ENCODE measurements around the gene ZNF132. TPM values are rescaled to one million over a fixed set of nuclear protein-coding genes. Genes with fewer than 3 reads are reported as not detected.

Gene ZNF132
- total RNA-seq, 1 donor from 2014 or later: 4.6 TPM

DNA sequence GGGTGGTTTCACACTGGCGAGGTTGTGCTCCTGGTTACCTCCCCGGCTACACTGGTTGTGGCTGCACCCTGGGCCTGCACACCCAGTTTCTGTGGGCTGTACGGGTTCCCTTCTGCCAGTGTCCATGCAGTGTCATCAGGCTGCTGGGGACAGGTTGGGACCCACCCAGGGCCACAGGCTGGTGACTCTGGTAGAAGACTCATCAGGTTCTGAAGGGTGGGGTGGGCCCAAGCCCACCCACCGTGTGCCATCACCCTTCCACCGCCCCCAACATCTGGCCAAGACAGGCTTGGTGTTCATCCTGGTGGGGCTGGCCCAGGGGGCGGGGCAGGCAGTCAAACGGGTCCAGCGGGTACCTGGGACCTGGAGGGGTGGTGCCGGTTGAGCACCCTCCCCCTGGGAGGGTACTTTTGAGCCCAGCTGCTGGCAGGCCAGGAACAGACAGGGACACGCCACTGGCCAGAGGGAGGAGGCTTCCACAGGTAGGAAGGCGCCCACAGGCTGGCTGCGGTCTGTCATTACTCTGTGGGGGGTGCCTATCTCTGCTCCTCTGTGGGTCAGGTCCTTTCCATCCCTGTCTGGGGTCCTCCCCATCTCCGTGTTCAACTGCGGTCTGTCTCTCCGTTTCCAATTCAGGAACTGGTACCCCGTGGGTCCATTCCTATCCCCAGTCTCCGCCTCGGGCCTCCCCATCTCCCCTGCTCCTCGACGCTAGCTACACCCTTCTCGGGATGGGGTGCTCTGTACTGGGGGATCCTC lies 44.6 kb downstream of the ZNF132 start, which contains the start of gene RNF225:
TSS of gene RNF225 (plus strand) at position 437 of the 759 bp plus-strand sequence. CDS start 434 bp downstream, outside the sequence.
- DNase-seq (no peak), ATAC-seq (ENCODE audit: poor library complexity) (peak; percentile 10)
- intact Hi-C loops (cut with DNase I): no loop called here

DNA sequence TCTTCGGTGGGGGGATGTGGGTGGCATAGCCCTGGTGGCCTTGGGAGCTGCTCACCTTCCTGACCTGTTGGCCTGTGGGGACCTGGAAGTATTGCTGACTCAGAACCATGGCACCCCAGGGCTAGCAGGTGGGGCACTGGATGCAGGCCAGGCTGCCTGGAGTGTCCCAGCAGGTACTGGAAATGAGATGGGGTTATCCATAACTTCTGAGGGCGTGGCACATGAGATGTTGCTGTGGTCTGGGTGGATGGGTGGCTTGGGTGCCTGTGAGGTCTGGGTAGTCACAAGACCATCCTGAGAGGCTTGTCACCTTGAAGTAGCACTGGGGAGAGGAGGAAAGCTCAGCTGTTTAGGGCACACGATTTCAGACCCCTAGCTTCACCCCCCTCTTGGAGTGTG lies 45.1 kb downstream of the ZNF132 start:
- intact Hi-C loops (cut with DNase I): no loop called here
- no peak for ATAC-seq (ENCODE audit: poor library complexity)

DNA sequence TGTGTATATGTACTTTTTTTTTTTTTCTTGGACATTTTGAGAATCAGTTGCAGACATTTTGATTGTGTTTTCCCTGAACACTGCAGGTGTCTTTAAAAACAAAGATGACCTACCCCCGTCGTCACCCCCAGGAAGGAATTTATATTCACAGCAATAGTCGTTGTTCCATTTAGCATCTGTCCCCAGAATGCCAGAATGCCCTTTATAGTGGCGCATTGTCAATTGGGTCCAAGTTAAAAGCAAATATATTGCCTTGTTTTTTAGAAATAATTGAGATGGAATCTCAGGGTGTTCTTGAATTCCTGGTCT lies 46.3 kb downstream of the ZNF132 start:
- ATAC-seq (ENCODE audit: poor library complexity) (no peak), DNase-seq (no peak)
- intact Hi-C loops (cut with DNase I): no loop called here

More for the DNA sequence above, 45.1 kb downstream of the ZNF132 start:
- no peak for DNase-seq

DNA sequence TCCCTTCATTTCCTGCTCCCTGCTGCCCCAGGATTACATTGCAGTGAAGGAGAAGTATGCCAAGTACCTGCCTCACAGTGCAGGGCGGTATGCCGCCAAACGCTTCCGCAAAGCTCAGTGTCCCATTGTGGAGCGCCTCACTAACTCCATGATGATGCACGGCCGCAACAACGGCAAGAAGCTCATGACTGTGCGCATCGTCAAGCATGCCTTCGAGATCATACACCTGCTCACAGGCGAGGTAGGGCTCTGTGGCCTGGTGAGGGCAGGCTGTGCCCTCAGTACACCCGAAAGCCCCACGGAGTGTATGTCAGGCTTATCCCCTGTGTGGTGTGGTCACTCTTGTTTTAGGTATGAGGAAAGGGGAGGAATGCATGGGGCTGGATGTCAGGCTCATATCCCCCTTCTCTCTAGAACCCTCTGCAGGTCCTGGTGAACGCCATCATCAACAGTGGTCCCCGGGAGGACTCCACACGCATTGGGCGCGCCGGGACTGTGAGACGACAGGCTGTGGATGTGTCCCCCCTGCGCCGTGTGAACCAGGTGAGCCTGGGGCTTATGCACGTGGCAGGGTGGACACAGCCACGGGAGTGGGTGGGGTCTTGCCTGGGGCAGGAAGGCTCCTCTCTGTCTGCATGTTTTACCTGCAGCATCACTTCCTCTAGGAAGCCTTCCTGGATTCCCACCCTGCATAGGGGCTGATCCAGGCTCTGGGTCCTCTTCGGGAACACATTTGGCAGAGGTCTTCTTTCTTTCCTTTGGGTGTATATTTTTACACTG lies 46.8 kb downstream of the ZNF132 start:
- DNase-seq (no peak), ATAC-seq (ENCODE audit: poor library complexity) (no peak)
- intact Hi-C loops (cut with DNase I): no loop called here

DNA sequence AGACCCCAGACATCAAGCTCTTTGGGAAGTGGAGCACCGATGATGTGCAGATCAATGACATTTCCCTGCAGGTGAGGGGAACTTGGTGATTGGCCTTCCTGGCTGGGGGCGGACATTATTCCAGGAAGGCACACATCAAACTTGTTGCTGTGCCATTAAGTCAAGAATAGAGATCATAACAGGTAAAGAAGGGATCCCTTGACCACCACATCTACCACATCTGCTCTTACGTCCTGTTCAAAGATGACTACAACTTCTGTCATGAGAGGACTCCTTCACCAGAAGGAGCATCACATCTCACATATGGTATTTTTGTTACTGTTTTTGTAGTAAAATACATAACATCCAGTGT lies 51.8 kb downstream of the ZNF132 start:
- DNase-seq: no peak
- no peak for ATAC-seq (ENCODE audit: poor library complexity)
- intact Hi-C loops (cut with DNase I): no loop called here

DNA sequence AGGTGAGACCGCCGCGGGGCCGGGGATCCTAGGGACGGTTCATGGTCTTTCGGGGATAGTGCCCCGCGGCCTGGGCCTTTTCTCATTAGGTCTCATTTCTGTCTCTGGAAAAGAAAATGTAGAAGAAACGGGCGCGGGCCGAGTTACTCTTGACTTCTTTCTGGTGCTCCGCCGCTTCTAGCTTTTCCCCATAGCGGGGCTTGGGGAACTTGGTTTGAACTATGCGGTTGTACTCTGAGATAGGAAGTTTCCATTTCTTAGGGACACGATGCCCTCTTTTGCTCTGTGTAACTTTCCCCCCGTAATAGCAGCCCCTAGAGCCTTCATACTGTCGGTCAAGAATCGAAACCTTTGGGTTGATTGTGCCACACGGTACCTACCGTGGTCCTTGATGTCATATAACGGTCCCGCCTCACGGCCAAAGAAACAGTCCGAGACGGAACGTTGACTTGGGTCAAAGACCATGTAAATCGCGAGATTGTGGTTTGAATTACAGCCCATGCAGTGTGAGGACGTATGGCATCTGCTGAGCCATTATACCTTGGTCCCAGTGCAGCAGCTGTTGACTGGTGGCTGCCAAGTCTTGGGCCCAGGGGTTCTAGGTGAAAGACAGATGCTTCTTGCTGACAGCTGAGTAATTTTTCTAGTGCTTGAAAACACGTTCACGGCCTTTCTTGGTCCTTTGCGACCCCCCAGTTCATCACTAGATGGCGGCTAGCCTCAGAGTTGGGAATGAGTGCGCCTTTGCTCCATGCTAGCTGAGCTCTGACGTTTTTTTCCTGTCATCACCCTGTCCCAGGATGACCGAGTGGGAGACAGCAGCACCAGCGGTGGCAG lies 52.4 kb downstream of the ZNF132 start:
- no peak for DNase-seq
- ATAC-seq (ENCODE audit: poor library complexity): no peak
- intact Hi-C loops (cut with DNase I): no loop called here

DNA sequence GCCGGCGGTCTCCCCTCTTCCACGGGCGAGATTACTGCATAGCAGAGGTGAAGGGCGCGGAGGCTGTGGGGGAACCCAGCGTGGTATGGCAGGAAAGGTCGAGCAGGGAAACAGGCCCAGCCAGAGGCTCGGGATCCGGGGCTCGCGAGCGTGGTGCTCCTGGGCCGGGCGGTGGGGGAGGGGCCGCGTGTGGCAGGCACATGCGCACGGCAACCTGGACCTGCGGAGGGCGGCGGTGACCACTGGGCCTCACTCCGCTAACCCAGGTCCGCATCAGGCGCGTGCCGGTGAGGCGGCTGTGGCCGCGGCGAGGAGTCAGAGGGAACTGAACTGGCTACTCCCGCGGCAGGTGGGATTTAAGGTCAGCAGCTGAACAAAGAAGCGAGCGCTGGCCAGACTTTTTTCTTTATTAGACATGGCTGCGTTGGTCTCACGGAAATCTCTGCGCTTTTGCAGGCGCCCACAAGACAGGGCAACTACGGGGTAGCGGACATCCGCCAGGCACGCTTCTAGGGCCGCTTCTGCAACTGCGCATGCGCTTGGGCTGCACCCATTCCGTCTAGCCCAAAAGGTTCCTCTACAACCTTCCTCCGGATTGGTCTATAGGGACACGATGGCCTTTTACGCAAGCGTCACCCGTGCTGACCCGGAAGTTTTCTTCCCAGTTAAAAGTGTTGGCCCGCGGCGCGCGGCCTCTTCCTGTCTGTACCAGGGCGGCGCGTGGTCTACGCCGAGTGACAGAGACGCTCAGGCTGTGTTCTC lies 53.2 kb downstream of the ZNF132 start, which contains the start of gene RPS5:
TSS of gene RPS5 (plus strand) at position 694 of the 762 bp plus-strand sequence. CDS start 869 bp downstream, outside the sequence.
- ATAC-seq (ENCODE audit: poor library complexity) (peak; percentile 97), DNase-seq (peak; percentile 97)

DNA sequence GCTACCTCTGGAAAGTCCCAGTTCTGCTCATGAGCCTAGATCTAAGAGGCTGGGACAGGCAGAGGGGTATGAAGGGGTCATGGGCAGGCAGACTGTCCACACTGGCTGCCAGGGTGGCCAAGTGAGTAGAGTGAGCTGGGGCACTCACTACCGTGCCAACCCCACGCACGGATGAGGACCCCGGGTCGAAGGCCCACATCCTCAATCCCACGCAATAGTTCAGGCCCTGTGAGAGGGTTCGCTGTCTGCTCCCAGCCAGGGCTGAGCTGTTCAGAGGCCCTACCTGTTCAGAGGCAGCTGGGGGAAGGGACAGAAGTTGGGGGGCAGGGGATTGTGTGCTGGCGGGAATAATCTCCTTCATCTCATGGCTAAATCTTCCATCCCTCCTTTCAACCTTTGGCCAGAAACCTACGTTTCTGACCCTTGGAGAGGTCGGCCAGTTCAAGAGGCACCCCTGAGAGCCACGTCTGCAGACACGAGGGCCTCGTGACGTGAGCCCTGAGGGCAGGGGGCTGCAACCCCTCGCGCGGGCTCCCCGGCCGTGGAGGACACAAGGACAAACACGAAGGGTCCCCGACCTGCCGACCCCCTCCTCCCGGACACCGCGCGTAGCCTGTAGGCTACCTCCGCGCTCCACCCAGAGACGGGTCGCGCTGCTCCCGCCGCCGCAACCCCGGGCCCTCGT lies 53.9 kb downstream of the ZNF132 start:
- peak; percentile 23 for ATAC-seq (ENCODE audit: poor library complexity)
- no peak for DNase-seq
- intact Hi-C loops (cut with DNase I): no loop called here

More for the DNA sequence above, 53.2 kb downstream of the ZNF132 start, which contains the start of gene RPS5:
- intact Hi-C loops (cut with DNase I): no loop called here

DNA sequence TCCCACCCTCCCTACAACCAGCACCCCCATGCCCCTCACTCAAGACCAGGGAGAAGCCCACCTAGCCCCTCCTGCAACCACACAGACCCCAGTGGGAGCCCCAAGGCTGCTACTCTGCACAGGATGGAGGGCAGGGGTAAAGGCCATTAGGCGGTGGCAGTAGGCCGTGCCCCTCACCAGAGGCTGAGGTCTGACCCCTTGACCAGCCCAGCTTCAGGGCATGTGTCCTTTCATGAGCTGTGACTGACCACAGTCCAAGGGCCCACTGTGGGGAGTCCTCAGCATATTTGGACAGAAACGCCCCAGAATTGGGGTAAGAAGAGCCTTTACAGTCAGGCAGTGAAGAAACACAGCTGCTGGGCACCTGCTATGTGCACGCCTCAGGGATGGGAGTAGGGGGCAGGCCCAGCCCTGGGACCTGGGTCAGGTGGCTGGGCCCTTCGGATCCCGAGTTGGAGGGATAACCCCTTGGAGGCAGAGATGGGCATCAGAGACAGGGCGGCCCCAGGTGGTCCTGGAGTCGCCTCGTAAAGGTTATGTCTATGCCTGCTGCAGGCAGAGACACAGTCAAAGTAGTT lies 54.6 kb downstream of the ZNF132 start:
- DNase-seq: no peak
- intact Hi-C loops (cut with DNase I): no loop called here
- ATAC-seq (ENCODE audit: poor library complexity): no peak

DNA sequence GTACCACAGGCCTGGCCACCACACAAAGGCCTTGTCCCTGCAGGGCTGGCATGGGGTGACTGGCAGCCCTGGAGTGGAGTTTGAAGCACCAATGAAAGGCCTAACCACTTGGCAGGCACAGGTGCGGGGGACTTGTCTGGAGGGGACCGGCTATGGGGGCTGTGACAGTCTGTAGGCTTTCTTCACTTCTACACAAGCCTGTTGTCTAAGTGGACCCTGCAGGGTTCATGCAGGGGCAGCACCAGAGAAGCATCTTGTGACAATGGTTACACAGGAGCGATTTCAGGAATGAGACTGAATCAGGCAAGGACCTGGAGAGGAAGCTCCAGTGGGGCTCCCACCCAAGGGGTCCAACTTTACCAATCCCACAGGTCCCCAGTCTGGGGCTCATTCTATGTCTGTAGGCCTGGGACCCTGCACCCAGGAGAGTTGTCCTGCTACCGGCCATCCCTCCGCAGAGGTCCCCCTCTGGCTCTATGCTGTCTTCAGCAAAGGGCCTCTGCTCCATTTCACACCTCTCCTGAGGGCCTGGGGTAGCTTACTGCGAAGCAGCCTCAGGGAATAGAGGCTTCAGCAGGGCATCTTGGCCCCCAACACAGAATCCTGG lies 56.9 kb downstream of the ZNF132 start:
- DNase-seq (no peak), ATAC-seq (ENCODE audit: poor library complexity) (no peak)
- intact Hi-C loops (cut with DNase I): no loop called here

Small RNA genes lying within 50 kb of the gene (microRNA-seq; reads per million reads assigned to microRNA genes)
- gene MIR4754: not detected

Other genes starting within 250 kb of the ZNF132 start
- 24.9 TPM for gene ZNF544, start 211.2 kb downstream of the ZNF132 start, total RNA-seq
- gene ZNF8, start 161.2 kb downstream of the ZNF132 start, total RNA-seq: 4.6 TPM
- 20.0 TPM for gene ERVK3-1, start 134.8 kb downstream of the ZNF132 start, total RNA-seq
- 1.7 TPM for gene ZSCAN22, start 113.2 kb downstream of the ZNF132 start, total RNA-seq
- gene A1BG, start 86.7 kb downstream of the ZNF132 start, total RNA-seq: 4.1 TPM
- gene ZNF497, start 77.4 kb downstream of the ZNF132 start, total RNA-seq: 0.30 TPM
- 0.13 TPM for gene ZNF837, start 59.1 kb downstream of the ZNF132 start, total RNA-seq
- gene RPS5, start 52.9 kb downstream of the ZNF132 start, total RNA-seq: 481 TPM
- not detected for gene RNF225, start 44.5 kb downstream of the ZNF132 start, total RNA-seq
- 16.1 TPM for gene ZNF584, start 31.5 kb downstream of the ZNF132 start, total RNA-seq
- gene ZNF324B, start 11.5 kb upstream of the ZNF132 start, total RNA-seq: 2.6 TPM
- gene ZNF324, start 26.9 kb upstream of the ZNF132 start, total RNA-seq: 5.1 TPM
- gene ZNF446, start 36.2 kb upstream of the ZNF132 start, total RNA-seq: 4.6 TPM
- gene SLC27A5, start 71.8 kb upstream of the ZNF132 start, total RNA-seq: 3.8 TPM
- 7.9 TPM for gene ZBTB45, start 79.7 kb upstream of the ZNF132 start, total RNA-seq
- gene TRIM28, start 103.9 kb upstream of the ZNF132 start, total RNA-seq: 132 TPM
- 115 TPM for gene CHMP2A, start 115.0 kb upstream of the ZNF132 start, total RNA-seq
- gene UBE2M, start 118.5 kb upstream of the ZNF132 start, total RNA-seq: 116 TPM
- 9.2 TPM for gene MZF1, start 133.2 kb upstream of the ZNF132 start, total RNA-seq